ENCODE data around the gene PILRA.
"Not testable (repeated sequence)": the region's sequence is repeated elsewhere in the genome, so short reads cannot be mapped to it uniquely, and the experiment has no call there.

Gene PILRA

DNA sequence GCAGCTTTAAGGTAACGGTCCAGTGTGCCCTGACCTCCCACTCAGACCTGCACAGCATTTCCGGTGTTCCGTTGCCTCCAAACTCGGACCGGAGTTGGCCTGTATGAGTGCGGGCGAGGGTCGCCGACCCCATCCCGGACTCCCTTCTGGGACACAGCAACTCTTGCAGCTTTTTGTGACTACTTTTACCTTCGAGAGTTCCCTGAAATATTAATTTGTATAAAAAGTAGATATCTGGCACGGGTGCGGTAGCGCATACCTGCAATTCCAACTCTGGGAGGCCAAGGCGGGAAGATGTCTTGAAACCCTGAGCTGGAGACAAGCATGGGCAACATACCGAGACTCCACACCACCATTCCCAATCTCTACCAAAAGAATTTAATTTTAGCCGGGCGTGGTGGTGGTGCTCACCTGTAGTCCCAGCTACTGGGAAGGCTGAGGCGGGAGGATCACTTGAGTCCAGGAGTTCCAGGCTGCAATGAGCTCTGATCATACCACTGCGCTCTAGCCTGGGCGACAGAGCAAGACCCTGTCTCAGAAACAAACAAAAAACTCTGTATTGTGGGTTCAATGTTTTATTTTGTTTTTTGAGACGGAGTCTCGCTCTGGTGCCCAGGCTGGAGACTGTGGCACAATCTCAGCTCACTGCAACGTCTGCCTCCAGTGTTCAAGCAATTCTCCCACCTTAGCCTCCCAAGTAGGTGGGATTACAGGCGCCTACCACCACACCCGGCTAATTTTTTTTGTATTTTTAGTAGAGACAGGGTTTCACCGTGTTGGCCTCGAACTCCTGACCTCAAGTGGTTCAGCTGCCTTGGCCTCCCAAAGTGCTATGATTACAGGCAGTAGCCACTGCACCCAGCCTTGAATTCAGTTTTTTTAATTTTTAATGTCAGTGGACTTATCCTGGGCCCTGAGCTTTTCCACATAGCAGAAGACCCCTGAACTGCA is 64.1 kb downstream of the PILRA start:
- no peak for DNase-seq

DNA sequence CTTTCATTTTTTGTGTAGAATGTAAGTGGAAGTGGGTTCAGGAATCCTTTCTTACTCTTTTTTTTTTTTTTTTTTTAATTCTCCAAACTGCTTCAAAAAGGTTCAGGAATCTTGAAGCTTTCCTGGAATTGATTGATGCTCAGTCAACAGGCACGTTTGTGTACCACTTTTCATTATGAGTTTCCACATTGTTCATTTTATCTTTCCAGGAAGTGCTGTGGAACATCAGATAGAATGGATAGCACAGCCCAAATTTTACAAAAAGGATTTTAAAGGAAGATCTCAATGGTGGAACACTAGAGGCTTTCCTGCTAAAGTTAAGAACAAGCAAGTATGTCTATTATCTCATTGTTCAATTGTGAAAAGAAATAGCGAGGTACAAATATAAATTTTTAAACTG is 64.9 kb downstream of the PILRA start:
- no peak for DNase-seq

DNA sequence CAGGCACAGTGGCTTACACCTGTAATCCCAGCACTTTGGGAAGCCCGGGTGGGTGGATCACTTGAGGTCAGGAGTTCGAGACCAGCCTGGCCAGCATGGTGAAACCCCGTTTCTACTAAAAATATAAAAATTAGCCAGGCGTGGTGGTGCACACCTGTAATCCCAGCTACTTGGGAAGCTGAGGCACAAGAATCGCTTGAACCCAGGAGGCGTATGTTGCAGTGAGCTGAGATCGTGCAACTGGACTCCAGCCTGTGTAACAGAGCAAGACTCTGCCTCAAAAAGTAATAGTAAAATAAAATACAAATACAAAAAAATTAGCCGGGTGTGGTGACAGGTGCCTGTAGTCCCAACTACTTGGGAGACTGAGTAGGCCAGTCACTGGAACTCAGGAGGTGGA is 65.4 kb downstream of the PILRA start:
- not testable (repeated sequence) for DNase-seq

DNA sequence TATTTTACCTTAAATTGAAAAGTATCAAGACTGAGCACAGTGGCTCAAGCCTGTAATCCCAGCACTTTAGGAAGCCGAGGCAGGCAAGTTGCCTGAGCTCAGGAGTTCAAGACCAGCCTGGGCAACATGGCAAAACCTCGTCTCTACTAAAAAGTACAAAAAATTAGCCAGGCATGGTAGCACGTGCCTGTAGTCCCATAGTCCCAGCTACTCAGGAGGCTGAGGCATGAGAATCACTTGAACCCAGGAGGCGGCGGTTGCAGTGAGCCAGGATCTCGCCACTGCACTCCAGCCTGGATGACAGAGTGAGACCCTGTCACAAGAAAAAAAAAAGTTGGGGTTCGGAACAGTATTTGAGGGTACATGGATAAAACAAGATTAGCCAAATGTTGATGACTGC is 66.0 kb downstream of the PILRA start:
- DNase-seq = not testable (repeated sequence)

DNA sequence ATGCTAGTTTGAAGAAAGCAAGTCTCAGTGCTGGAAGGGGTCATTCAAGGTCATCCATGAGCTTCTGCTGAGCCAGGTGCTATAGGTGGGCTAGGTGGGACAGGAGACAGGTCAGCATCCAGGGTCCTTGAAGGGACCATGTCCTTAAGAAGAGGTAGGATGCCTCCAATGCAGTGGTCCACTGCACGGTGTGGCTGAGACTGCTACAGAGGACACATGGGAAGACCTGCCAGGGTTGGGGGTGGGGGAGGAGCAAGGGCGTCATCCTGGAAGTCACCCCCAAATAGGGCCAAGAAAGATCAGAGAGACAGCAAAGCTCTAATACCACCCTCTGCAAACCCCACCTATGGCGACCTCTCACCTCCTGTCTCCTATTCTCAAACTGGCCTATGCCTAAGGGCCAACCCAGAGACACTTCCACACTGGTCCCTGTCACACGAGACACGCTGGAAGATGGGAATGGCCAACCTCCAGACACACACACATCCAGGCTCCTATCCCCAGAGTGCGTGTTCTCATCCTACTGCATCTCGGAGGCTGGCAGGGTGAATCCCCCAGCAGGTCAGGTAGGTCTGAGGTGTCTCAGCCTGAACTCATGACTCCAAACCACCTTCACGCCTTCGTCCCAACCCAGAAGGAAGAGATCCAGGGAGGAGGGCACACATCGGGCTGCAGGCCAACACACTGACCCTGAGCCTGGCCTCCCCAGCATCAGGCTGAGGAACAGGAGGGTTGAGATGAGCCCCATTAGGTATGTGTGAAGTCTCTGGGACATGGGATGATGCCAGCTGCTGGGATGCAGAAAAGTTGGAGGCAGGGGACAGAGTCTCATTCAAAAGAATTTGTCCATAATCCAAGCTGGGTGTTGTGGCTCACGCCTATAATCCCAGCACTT is 68.6 kb downstream of the PILRA start:
- DNase-seq = no peak

DNA sequence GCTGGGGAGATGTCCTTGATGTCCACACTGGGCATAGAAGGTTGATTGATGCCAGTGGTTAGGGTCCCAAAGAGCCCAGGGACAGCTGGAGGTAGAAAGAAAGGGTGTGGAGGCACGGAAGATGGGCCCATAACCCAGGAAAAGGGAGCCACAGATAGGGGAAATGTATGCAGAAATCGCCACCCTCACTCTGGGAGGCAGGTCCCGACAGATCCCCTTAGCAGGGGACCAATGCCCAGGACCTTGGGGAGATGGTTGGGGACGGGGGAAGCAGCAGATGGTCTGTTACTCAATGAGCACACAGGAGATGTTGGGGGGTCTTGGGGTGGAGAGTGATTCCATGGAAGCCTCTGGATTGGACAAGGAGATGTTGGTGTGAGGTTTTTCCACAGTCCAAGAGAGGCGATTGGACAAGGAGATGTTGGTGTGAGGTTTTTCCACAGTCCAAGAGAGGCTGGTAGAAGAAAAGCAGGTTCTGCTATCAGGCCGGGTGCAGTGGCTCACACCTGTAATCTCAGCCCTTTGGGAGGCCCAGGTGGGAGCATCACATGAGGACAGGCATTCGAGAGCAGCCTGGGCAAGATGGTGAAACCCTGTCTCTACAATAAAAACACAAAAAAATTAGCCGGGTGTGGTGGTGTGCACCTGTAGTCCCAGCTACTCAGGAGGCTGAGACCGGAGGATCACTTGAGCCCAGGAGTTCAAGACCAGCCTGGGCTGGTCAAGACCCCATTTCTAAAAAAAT is 70.0 kb downstream of the PILRA start:
- DNase-seq = no peak

DNA sequence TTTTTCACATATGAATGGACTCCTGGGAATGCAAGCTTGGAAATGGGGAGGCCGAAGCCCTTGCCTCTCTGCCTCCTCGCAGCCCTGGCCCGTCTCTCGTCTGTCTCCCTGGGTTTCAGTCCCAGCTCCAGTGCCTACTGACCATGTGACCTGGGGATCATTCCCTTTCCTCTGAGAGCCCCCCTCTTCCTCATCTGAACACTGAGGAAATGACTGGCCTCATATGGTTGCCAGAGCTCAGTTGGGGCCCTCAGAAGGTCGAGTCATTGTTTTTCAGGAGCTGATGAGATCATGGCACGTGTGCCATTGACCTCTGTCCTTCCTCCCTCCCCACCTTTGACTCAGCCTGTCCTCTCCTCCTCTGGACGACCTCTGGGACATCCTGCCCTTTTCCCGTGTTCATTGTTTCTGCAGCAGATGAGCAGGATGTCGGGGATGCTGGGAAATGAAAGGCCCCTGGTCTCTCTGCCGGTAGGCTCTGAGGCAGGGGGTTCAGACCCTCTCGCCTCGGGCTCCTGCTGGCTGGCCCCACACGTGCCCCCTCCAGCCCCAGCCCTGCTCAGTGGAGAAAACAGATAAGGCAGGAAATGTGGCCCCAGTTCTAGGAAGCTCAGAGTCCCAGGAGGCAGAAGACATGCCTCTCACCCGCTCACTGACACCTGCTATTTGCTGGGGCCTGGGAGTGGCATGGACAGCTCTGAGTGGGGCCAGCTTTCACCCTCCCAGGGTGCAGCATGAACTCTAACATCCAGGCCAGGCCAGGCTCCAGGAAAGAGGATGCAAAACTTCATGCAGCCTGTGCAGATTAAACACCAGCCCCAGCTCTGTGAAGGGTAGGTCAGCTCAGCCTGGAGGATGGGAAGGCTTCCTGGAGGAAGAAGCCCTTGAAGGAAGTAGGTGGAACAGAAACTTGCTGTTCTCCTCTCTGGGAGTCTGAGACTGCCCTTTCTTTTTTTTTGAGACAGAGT is 71.3 kb downstream of the PILRA start:
- no peak for DNase-seq

DNA sequence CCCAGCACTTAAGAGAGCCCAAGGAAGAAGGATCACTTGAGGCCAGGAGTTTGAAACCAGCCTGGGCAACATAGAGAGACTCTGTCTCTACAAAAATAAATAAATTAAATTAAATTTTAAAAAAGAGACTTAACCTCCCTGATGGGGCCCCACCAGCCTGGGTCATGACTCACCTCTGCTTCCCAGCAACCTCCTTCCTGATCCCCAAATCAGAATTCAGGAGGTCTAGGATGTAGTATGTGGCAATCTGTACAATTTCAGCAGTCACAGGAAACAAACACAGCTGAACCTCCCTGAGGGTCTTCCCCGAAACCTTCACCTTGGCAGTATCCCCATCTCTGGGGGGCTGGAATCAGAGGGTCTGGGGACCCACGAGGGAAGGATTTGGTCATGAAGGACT is 72.8 kb downstream of the PILRA start:
- no peak for DNase-seq

DNA sequence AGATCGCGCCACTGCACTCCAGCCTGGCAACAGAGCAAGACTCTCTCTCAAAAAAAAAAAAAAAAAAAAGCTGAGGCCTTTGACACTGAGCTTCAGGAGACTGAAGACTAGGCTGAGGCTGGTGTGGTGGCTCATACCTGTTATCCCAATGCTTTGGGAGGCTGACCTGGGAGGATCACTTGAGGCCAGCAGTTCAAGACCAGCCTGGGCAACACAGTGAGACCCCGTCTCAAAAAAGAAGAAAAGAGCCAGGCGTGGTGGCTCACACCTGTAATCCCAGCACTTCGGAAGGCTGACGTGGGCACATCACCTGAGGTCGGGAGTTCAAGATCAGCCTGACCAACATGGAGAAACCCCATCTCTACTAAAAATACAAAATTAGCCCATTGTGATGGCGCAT is 74.1 kb downstream of the PILRA start:
- not testable (repeated sequence) for DNase-seq

DNA sequence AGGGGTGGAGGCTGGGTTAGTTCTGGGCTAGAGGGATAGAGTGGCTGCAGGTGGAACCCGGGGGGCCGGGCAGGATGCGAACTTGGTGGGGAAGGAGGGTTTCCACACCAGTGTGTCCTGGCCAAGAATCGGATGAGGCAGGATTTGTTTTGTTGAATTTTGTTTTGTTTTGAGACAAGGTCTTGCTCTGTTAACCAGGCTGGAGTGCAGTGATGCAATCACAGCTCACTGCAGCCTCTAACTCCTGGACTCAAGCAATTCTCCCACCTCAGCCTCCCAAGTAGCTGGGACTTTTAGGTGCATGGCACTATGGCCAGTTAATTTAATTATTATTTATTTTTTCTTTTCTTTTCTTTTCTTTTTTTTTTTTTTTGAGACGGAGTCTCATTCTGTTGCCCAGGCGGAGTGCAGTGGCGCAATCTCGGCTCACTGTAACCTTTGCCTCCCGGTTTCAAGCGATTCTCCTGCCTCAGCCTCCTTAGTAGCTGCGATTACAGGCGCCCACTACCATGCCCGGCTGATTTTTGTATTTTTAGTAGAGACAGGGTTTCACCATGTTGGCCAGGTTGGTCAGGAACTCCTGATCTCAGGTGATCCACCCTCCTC is 76.0 kb downstream of the PILRA start:
- DNase-seq = no peak
